Measurements from ENCODE around the gene C19orf25. TPM values are rescaled to one million over a fixed set of nuclear protein-coding genes. Genes with fewer than 3 reads are reported as not detected.

Gene C19orf25
- total and polyA plus RNA-seq, 9 of the 15 experiments (the other 6 are each of a cell fraction or from before 2014, with no cell fraction given), result 0.79 to 96.0 (median 36.1) TPM

DNA sequence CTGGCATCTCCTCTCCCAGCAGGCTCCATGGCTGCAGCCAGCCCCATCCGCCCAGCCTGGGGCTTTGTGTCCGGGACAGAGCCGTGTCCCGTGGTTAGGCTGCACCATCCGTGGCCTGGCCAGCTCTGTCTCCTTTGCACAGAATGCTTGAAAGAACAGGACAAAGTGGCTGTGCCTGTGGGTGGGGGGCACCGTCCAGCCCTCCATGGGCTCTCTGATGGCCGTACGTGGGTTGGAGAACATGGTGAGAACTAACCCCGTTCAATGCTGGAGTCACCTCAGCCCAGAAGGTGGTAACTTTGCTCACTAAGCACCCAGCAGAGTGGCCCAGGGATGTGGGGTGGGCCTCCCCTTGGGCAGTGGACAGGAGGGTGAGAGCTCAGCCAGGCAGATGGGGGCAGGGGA is 38.0 kb downstream of the C19orf25 start (continued):
- TF ChIP-seq, protein P1, sequence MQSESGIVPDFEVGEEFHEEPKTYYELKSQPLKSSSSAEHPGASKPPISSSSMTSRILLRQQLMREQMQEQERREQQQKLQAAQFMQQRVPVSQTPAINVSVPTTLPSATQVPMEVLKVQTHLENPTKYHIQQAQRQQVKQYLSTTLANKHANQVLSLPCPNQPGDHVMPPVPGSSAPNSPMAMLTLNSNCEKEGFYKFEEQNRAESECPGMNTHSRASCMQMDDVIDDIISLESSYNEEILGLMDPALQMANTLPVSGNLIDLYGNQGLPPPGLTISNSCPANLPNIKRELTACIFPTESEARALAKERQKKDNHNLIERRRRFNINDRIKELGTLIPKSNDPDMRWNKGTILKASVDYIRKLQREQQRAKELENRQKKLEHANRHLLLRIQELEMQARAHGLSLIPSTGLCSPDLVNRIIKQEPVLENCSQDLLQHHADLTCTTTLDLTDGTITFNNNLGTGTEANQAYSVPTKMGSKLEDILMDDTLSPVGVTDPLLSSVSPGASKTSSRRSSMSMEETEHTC (IDR thresholded peaks at IDR 0.05), result no peak
- TF ChIP-seq, protein P2, sequence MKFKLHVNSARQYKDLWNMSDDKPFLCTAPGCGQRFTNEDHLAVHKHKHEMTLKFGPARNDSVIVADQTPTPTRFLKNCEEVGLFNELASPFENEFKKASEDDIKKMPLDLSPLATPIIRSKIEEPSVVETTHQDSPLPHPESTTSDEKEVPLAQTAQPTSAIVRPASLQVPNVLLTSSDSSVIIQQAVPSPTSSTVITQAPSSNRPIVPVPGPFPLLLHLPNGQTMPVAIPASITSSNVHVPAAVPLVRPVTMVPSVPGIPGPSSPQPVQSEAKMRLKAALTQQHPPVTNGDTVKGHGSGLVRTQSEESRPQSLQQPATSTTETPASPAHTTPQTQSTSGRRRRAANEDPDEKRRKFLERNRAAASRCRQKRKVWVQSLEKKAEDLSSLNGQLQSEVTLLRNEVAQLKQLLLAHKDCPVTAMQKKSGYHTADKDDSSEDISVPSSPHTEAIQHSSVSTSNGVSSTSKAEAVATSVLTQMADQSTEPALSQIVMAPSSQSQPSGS (CRISPR knock-in tag; IDR thresholded peaks at IDR 0.05), result 0 out of 2 replicates have a peak, but pooled peaks have one; percentile 42
- TF ChIP-seq POLR2A (conservative IDR thresholded peaks at IDR 0.05), result peak; percentile 31; the same call in 1 of the 2 replicates
- TF ChIP-seq RBFOX2 (IDR thresholded peaks at IDR 0.05; ENCODE audit: low read depth, low read length), result peak; percentile 60

DNA sequence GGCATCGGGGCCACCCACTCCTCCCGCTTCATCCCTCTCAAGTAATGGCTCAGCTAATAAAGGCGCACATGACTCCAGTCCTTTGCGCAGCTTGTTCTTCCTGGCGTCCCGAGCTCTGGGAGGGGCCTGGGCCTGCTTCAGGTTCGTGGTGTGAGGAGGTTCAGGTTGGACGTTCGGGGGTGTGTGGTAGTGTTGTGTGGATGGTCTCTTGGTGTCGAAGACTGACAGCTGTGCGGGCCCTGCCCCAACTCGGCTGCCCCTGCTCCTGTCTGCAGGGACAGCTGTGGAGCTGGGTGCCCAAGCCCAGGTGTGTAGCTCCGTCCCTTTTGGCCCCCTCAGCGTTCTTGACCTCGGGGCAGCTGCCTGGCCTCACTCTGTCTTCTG is 38.6 kb downstream of the C19orf25 start:
- Histone ChIP-seq H3K4me3 (peak overlapping the region; percentile 70; the same call in 1 of the 2 replicates), H4K20me1 (replicated peaks; ENCODE audit: control insufficient read depth, insufficient read depth, low read length) (peaks cover 29% of the 10 kb centered on the region), H3K4me1 (replicated peaks in 1 of 2; ENCODE audit: control insufficient read depth in 2 of 2, insufficient read depth in 2 of 2, low read length in 2 of 2) (peaks cover 48 to 91% of the 10 kb centered on the region in 2 experiments), H3K9me1 (ENCODE audit: control insufficient read depth, insufficient read depth, low read length) (no peaks in the 10 kb centered on the region), H3K27me3 (ENCODE audit: control insufficient read depth in 2 of 2, insufficient read depth in 2 of 2, low read length in 2 of 2) (no peaks in the 10 kb centered on the region), H3K9me3 (replicated peaks; ENCODE audit: control insufficient read depth, insufficient read depth, low read depth, low read length) (no peaks in the 10 kb centered on the region), H3K4me2 (ENCODE audit: insufficient read depth, low read length) (peak overlapping the region; percentile 97), H3K36me3 (ENCODE audit: control insufficient read depth, insufficient read depth, low read length) (peaks cover 43% of the 10 kb centered on the region), H3K9ac (ENCODE audit: insufficient read depth in 1 of 2, low read depth in 2 of 2, low read length in 2 of 2) (peak overlapping the region; percentile 93 to 100), H3K27ac (ENCODE audit: extremely low read depth, low read depth, low read length) (peak overlapping the region; percentile 38; the same call in 2 of the 3 replicates), H3K79me2 (ENCODE audit: control insufficient read depth, insufficient read depth, low read length) (peaks cover 50% of the 10 kb centered on the region), H2AFZ (ENCODE audit: low read depth, low read length) (no peak overlapping the region)
- TF ChIP-seq, protein P3, sequence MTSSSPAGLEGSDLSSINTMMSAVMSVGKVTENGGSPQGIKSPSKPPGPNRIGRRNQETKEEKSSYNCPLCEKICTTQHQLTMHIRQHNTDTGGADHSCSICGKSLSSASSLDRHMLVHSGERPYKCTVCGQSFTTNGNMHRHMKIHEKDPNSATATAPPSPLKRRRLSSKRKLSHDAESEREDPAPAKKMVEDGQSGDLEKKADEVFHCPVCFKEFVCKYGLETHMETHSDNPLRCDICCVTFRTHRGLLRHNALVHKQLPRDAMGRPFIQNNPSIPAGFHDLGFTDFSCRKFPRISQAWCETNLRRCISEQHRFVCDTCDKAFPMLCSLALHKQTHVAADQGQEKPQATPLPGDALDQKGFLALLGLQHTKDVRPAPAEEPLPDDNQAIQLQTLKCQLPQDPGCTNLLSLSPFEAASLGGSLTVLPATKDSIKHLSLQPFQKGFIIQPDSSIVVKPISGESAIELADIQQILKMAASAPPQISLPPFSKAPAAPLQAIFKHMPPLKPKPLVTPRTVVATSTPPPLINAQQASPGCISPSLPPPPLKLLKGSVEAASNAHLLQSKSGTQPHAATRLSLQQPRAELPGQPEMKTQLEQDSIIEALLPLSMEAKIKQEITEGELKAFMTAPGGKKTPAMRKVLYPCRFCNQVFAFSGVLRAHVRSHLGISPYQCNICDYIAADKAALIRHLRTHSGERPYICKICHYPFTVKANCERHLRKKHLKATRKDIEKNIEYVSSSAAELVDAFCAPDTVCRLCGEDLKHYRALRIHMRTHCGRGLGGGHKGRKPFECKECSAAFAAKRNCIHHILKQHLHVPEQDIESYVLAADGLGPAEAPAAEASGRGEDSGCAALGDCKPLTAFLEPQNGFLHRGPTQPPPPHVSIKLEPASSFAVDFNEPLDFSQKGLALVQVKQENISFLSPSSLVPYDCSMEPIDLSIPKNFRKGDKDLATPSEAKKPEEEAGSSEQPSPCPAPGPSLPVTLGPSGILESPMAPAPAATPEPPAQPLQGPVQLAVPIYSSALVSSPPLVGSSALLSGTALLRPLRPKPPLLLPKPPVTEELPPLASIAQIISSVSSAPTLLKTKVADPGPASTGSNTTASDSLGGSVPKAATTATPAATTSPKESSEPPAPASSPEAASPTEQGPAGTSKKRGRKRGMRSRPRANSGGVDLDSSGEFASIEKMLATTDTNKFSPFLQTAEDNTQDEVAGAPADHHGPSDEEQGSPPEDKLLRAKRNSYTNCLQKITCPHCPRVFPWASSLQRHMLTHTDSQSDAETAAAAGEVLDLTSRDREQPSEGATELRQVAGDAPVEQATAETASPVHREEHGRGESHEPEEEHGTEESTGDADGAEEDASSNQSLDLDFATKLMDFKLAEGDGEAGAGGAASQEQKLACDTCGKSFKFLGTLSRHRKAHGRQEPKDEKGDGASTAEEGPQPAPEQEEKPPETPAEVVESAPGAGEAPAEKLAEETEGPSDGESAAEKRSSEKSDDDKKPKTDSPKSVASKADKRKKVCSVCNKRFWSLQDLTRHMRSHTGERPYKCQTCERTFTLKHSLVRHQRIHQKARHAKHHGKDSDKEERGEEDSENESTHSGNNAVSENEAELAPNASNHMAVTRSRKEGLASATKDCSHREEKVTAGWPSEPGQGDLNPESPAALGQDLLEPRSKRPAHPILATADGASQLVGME (CRISPR knock-in tag; IDR thresholded peaks at IDR 0.05), result no peak
- TF ChIP-seq ZNF561 (CRISPR knock-in tag; conservative IDR thresholded peaks at IDR 0.05), result no peak
- 0 out of 2 replicates have a peak, but pooled peaks have one; percentile 33 for TF ChIP-seq SUPT5H (IDR thresholded peaks at IDR 0.05)
- TF ChIP-seq POLR2G (IDR thresholded peaks at IDR 0.05; ENCODE audit: low read depth, low read length), result peak; percentile 52
- TF ChIP-seq HNRNPLL (IDR thresholded peaks at IDR 0.05; ENCODE audit: low read depth, low read length, poor library complexity, severe bottlenecking), result peak; percentile 1
- TF ChIP-seq RBFOX2 (IDR thresholded peaks at IDR 0.05; ENCODE audit: low read depth, low read length), result peak; percentile 80
- TF ChIP-seq STAG1 (CRISPR knock-in tag; IDR thresholded peaks at IDR 0.05; ENCODE audit: borderline replicate concordance), result 0 out of 2 replicates have a peak, but pooled peaks have one; percentile 11
- CTCF ChIA-PET (ENCODE audit: low intra/inter-chr PET ratio), result no interaction called here
- ATAC-seq (no peak), DNase-seq (ENCODE audit: extremely low read depth in 1 of 4, low spot score in 3 of 4) (no peak), FAIRE-seq (no peak)
- 45% methylated on average over 15 of the region's 15 CpGs for WGBS (ENCODE audit: insufficient coverage, low coverage, missing lambda C conversion rate)
- BruUV-seq (replicated peaks), result no TSS peak
- intact Hi-C loops (cut with micrococcal nuclease), result loop anchor here (10.0 kb wide), 1 partner anchor 166 kb away; the partner anchor contains the start of gene FAM174C
- POLR2A ChIA-PET, result interaction anchor here (0.5 to 1.8 kb wide), 14 partner anchors 8 to 298 kb away, joined by 3 to 7 read pairs (median 3); partner anchors contain the start of gene CIRBP
- in situ Hi-C loops (cut with MboI), result no loop called here

Measured in K562 (cell line).